Measurements from ENCODE around the gene SMG1.
"Not testable (repeated sequence)": the region's sequence is repeated elsewhere in the genome, so short reads cannot be mapped to it uniquely, and the experiment has no call there.

The SMG1 gene

GRCh38 chr16:18933501-18933900, 7.3 kb upstream of the SMG1 start:
- peak; percentile 64 for DNase-seq (ENCODE audit: low spot score)

- peak; percentile 98 for DNase-seq (ENCODE audit: low spot score)
Measured at GRCh38 chr16:18932243-18932987, 6.2 kb upstream of the SMG1 start.

GRCh38 chr16:18931756-18932155, 5.5 kb upstream of the SMG1 start:
- peak; percentile 75 for DNase-seq (ENCODE audit: low spot score)

GRCh38 chr16:18930095-18930494, 3.9 kb upstream of the SMG1 start:
- DNase-seq (ENCODE audit: low spot score), result not testable (repeated sequence)

DNA sequence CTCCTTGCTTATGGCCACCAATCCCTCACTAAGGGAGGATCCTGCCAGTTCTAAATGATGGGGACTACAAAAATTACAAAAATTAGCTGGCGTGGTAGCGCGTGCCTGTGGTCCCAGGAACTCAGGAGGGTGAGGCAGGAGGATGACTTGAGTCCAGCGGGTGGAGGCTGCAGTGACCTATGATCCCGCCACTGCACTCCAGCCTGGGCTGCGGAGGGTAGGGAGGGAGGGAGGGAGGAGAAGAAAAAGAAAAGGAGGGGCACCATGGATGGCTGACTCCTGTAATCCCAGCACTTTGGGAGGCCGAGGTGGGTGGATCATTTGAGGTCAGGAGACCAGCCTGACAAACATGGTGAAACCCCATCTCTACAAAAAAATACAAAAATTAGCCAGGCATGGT, 1.9 kb upstream of the SMG1 start:
- DNase-seq (ENCODE audit: low spot score), result not testable (repeated sequence)

- DNase-seq (ENCODE audit: low spot score), result peak; percentile 29
Measured at GRCh38 chr16:18925215-18925985, 808 bp downstream of the SMG1 start.

DNA sequence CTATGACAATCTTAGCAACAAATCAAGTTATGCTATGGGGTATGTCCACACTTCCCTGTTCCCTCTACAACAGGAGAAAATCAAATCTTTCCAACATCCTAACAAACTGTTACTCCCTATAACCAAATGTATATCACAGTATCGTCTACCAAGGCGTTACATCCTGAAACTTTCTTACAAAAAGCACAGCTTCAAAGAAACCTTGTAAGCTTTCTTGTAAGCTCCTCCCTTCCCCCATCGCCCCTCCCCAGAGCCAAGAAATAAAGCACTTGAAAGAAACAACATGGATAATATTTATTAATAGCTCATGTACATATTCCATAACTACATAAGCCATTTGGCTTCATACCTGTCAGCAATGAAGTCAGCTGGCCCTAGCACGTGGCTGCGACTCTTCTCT, 2.3 kb downstream of the SMG1 start:
- not testable (repeated sequence) for DNase-seq (ENCODE audit: low spot score)

DNA sequence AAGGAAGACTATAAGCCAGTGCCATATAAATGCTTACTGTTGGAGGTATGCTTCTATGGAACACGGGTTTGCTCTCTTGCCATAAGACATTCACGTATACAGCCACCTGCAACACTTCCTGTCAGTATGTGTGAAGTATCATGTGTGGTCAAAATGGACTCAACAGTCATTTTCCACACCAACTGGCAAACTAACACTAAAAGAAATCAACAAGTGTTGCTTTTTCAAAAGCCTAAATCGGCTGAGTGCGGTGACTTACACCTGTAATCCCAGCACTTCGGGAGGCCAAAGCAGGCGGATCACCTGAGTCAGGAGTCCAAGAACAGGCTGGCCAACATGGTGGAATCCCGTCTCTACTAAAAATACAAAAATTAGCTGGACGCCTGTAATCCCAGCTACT, 3.1 kb downstream of the SMG1 start:
- DNase-seq (ENCODE audit: low spot score), result not testable (repeated sequence)

GRCh38 chr16:18909585-18909984, 16.6 kb downstream of the SMG1 start:
- DNase-seq (ENCODE audit: low spot score), result not testable (repeated sequence)

GRCh38 chr16:18908716-18909115, 17.5 kb downstream of the SMG1 start:
- DNase-seq (ENCODE audit: low spot score), result not testable (repeated sequence)

- DNase-seq (ENCODE audit: low spot score), result not testable (repeated sequence)
Measured at GRCh38 chr16:18902778-18903177, 23.4 kb downstream of the SMG1 start.

GRCh38 chr16:18902044-18902443, 24.2 kb downstream of the SMG1 start:
- DNase-seq (ENCODE audit: low spot score), result not testable (repeated sequence)

GRCh38 chr16:18901194-18901593, 25.0 kb downstream of the SMG1 start:
- not testable (repeated sequence) for DNase-seq (ENCODE audit: low spot score)

GRCh38 chr16:18884456-18884855, 41.8 kb downstream of the SMG1 start:
- not testable (repeated sequence) for DNase-seq (ENCODE audit: low spot score)

- DNase-seq (ENCODE audit: low spot score), result not testable (repeated sequence)
Measured at GRCh38 chr16:18877734-18878133, 48.5 kb downstream of the SMG1 start.

DNA sequence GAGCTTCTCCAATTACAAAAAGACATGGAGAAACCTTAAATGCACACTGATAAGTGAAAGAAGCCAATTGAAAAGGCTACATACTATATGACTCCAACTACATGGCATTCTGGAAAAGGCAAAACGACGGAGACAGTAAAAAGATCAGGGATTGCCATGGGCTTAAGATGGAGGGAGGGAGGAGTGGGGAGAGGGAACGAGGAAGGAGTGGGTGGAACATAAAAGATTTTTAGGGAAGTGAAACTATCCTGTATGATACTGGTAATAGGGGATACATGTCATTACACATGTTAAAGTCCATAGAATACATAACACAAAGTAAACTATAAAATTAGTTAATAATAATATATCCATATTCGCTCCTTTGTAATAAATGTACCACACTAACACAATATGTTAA, 48.9 kb downstream of the SMG1 start:
- DNase-seq (ENCODE audit: low spot score), result not testable (repeated sequence)

DNA sequence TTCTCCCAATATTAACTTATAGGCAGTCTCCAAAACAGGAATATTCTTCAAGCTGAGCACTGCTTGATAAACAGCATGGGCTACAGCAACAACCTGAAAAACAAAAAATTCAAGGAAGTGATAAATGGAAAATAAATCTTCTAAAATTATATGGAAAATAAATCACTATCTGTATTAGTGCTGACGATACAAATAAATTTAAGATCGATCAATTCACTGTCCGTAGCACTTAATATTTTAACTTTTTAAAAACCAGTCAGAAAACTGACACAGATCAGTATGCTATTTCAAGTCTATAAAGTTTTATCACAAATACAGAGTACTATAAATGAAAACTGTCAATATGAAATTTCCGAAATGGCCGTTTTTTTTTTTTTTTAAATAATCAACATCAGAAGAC, 49.9 kb downstream of the SMG1 start:
- DNase-seq (ENCODE audit: low spot score), result not testable (repeated sequence)

- peak; percentile 57 for DNase-seq (ENCODE audit: low spot score)
Measured at GRCh38 chr16:18869043-18869771, 57.0 kb downstream of the SMG1 start.

DNA sequence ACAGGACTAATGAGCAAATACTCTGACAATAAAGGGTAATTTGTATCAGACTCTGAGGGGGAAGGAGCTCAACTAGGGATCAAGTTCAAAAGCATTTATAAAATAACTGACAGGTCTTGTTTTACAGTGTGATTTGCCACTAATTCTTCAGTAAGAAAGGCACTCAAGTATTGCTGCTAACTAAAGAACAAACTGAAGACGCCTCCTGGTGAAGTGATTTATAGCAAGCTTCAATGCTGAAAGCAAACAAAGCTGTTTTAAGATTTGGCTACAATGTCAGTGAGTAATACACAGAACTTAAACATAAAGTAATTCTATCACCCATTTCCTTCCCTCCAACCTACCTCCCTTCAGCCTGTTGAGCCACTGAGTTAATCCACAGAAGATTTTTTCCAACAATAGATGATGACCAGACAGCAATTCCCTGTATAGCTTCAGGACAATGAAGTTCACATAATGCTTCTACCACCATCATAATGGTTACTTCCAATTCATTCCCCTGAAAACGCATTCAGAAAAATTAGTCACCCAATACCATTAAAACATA, 59.9 kb downstream of the SMG1 start:
- DNase-seq (ENCODE audit: low spot score), result not testable (repeated sequence)

GRCh38 chr16:18862891-18863290, 63.3 kb downstream of the SMG1 start:
- not testable (repeated sequence) for DNase-seq (ENCODE audit: low spot score)

DNA sequence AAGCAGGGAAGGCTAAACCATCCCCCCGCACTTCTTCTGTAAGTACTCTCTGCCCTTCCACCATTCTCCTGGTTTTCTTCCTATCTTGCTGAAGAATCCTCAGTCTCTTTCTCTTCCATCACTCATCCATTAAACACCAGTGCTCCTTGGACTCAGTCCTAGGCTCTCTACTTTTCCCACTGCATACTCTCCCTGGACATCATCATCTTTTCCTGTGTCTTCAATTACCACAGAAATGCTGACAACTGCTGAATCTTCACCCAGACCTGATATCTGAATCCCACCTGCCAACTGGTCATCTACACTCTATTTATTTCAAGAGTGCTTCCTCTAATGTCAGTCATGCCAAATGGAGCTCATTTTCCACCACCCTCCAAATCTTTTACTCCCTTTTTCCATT, 71.0 kb downstream of the SMG1 start:
- no peak for DNase-seq (ENCODE audit: low spot score)

DNA sequence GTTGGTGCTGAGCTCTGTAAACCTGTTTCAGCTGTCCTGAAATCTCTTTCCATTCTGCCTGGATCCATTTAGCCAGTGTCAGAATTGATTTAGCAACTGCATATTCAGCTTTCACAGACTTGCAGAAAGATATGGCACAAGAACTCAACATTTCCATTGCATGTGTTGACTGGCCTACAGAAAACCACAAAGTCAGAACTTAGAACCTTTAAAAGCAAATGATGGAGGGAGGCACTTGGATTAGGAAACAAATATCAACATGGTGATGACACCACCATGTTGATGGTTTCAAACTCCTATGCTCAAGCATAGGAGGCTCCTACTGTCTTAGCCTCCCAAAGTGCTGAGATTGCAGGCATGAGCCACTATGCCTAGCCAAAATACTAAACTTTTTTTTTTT, 72.5 kb downstream of the SMG1 start:
- no peak for DNase-seq (ENCODE audit: low spot score)
